NCI-H2196 (cell line): Measurements from ENCODE around the gene MSH6.
"Not testable (repeated sequence)": the region's sequence is repeated elsewhere in the genome, so short reads cannot be mapped to it uniquely, and the experiment has no call there.

Experiments
- DNase-seq: peaks from one replicate; lab custom pipeline; 2025; ENCODE audit not compliant: unreplicated experiment; lab: John Stamatoyannopoulos, UW

The MSH6 gene

GRCh38 chr2:47843407-47843806 is 60.5 kb downstream of the MSH6 start:
- no peak for DNase-seq

GRCh38 chr2:47844162-47844561 is 61.2 kb downstream of the MSH6 start:
- no peak for DNase-seq

GRCh38 chr2:47849368-47849767 is 66.4 kb downstream of the MSH6 start:
- no peak for DNase-seq

- no peak for DNase-seq
These were observed 67.3 kb downstream of the MSH6 start for GRCh38 chr2:47850198-47850597.

- not testable (repeated sequence) for DNase-seq
These were observed 70.3 kb downstream of the MSH6 start for GRCh38 chr2:47853067-47853777.
